Stomach (tissue), 4 donors: ENCODE data around the gene BCL2L1.

ENCODE experiments used
- CTCF ChIP-seq, 7 experiments: fragments of 450-650 bp in 4 of 7; fragments of 200-600 bp in 3 of 7; sonication (generic) in 3 of 7; IDR thresholded peaks; one replicate each; pipeline ENCODE4 v1.5.1; 2016 to 2019; ENCODE audit warnings: antibody characterized with exemption in 7 of 7, control low read depth in 2 of 7, mild to moderate bottlenecking in 1 of 7
- EP300 ChIP-seq: sonication (generic); formaldehyde crosslinking; IDR thresholded peaks from one replicate; pipeline ENCODE4 v1.6.1; 2017; ENCODE audit warnings: antibody characterized with exemption

- TF ChIP-seq EP300 (no peak), CTCF (IDR thresholded peaks at IDR 0.05) (no peak)
Observed at GRCh38 chr20:31690124-31690666, 32.5 kb downstream of the BCL2L1 start.
